Right atrium auricular region (tissue), 2 donors: ENCODE data around the gene ASIC4. TPM values are rescaled to one million over a fixed set of nuclear protein-coding genes. Genes with fewer than 3 reads are reported as not detected.
A peak's percentile ranks its signal among the peaks of the same experiment; 100 is the strongest.

Source experiments
- DNase-seq: peaks from one replicate; pipeline ENCODE4 v3.0.0-alpha.2; 2019; ENCODE audit warnings: low spot score
- H3K27ac ChIP-seq, 2 donors: fragments of 200-600 bp; sonication (generic); 1 replicate in 1 of 2; 2 replicates in 1 of 2; pipeline ENCODE4 v1.5.1; 2016 to 2019
- H3K27me3 ChIP-seq, 2 donors: fragments of 200-600 bp; sonication (generic); one replicate each; pipeline versions ENCODE4 v1.5.1 to v1.6.0; 2017 to 2019
- H3K36me3 ChIP-seq: fragments of 200-600 bp; sonication (generic); one replicate; pipeline ENCODE4 v1.5.1; 2016
- H3K4me1 ChIP-seq, 2 donors: fragments of 200-600 bp; sonication (generic); one replicate each; pipeline versions ENCODE4 v1.5.1 to v1.6.0; 2017 to 2019
- H3K4me3 ChIP-seq, 2 donors: fragments of 200-600 bp; sonication (generic); 1 replicate in 1 of 2; 2 replicates in 1 of 2; pipeline ENCODE4 v1.5.1; 2017 to 2019; ENCODE audit warnings: mild to moderate bottlenecking in 1 of 2, moderate library complexity in 1 of 2
- H3K9me3 ChIP-seq, 2 donors: fragments of 200-600 bp; sonication (generic); one replicate each; pipeline ENCODE4 v1.5.1; 2019
- CTCF ChIP-seq, 2 donors: fragments of 200-600 bp; sonication (generic); IDR thresholded peaks; one replicate each; pipeline ENCODE4 v1.5.1; 2019; ENCODE audit warnings: antibody characterized with exemption in 2 of 2
- total RNA-seq, 2 donors: library from RNA; depleted of rRNA; stranded (reverse); fragments of >200 nt; gene quantifications; one replicate each; pipeline ENCODE4 v1.1.0, GENCODE V29; 2016

Gene ASIC4
- total RNA-seq, 2 donors from 2014 or later = not detected

GRCh38 chr2:219557791-219558785 is 43.8 kb downstream of the ASIC4 start:
- no peak for DNase-seq
- H3K4me3 ChIP-seq = no peak overlapping the region
- no peaks in the 10 kb centered on the region for H3K27me3 ChIP-seq
- no peaks in the 10 kb centered on the region for H3K9me3 ChIP-seq
- peaks cover 0 to 13% of the 10 kb centered on the region in 2 donors for H3K4me1 ChIP-seq
- no peak overlapping the region for H3K27ac ChIP-seq
- TF ChIP-seq CTCF (IDR thresholded peaks at IDR 0.05) = no peak
- peaks cover 33% of the 10 kb centered on the region for H3K36me3 ChIP-seq

- Histone ChIP-seq H3K27me3 (no peaks in the 10 kb centered on the region), H3K4me1 (peaks cover 0 to 10% of the 10 kb centered on the region in 2 donors), H3K9me3 (no peaks in the 10 kb centered on the region), H3K36me3 (peaks cover 45% of the 10 kb centered on the region), H3K4me3 (no peak overlapping the region), H3K27ac (peak overlapping the region in 1 of 2 donors; percentile 7)
- DNase-seq = no peak
- no peak for TF ChIP-seq CTCF (IDR thresholded peaks at IDR 0.05)
These were observed 45.1 kb downstream of the ASIC4 start for GRCh38 chr2:219559156-219559915.

- peak; percentile 85 to 86 for TF ChIP-seq CTCF (IDR thresholded peaks at IDR 0.05)
- H3K27me3 ChIP-seq = no peaks in the 10 kb centered on the region
- no peaks in the 10 kb centered on the region for H3K9me3 ChIP-seq
- H3K36me3 ChIP-seq = peaks cover 49% of the 10 kb centered on the region
- peak overlapping the region; percentile 6 to 7 for H3K27ac ChIP-seq
- H3K4me1 ChIP-seq = peaks cover 0 to 10% of the 10 kb centered on the region in 2 donors
- no peak overlapping the region for H3K4me3 ChIP-seq
- no peak for DNase-seq
These were observed 46.0 kb downstream of the ASIC4 start for GRCh38 chr2:219560037-219560892.

- Histone ChIP-seq H3K27me3 (no peaks in the 10 kb centered on the region), H3K9me3 (no peaks in the 10 kb centered on the region), H3K36me3 (peaks cover 43% of the 10 kb centered on the region), H3K4me1 (peaks cover 0 to 10% of the 10 kb centered on the region in 2 donors), H3K4me3 (no peak overlapping the region), H3K27ac (peak overlapping the region in 1 of 2 donors; percentile 6)
- no peak for TF ChIP-seq CTCF (IDR thresholded peaks at IDR 0.05)
- no peak for DNase-seq
These were observed 46.6 kb downstream of the ASIC4 start for GRCh38 chr2:219560893-219561178.
